ENCODE data around the gene DNAAF2.
A peak's percentile ranks its signal among the peaks of the same experiment; 100 is the strongest.
"Not testable (repeated sequence)": the region's sequence is repeated elsewhere in the genome, so short reads cannot be mapped to it uniquely, and the experiment has no call there.

DNAAF2 gene

DNA sequence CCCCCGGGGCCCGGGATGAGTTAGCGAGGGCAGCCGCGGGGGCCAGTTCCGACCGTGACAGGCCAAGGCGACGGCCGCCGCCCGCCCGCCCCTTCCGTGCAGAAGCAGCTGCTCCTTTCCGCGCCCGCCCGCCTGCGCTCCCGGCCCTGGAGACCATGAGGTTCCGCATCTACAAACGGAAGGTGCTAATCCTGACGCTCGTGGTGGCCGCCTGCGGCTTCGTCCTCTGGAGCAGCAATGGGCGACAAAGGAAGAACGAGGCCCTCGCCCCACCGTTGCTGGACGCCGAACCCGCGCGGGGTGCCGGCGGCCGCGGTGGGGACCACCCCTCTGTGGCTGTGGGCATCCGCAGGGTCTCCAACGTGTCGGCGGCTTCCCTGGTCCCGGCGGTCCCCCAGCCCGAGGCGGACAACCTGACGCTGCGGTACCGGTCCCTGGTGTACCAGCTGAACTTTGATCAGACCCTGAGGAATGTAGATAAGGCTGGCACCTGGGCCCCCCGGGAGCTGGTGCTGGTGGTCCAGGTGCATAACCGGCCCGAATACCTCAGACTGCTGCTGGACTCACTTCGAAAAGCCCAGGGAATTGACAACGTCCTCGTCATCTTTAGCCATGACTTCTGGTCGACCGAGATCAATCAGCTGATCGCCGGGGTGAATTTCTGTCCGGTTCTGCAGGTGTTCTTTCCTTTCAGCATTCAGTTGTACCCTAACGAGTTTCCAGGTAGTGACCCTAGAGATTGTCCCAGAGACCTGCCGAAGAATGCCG is 13.7 kb downstream of the DNAAF2 start:
- peak; percentile 72 for DNase-seq

- peak; percentile 98 for DNase-seq
These were observed 14.6 kb downstream of the DNAAF2 start, which contains the start of the genes MGAT2 and RPL36AL for GRCh38 chr14:49620182-49621113. MGAT2 (plus strand) TSS chr14:49620799; CDS start chr14:49621269, 470 bp downstream. RPL36AL (minus strand) TSS chr14:49620626; CDS start chr14:49619104, 1,522 bp downstream.

DNA sequence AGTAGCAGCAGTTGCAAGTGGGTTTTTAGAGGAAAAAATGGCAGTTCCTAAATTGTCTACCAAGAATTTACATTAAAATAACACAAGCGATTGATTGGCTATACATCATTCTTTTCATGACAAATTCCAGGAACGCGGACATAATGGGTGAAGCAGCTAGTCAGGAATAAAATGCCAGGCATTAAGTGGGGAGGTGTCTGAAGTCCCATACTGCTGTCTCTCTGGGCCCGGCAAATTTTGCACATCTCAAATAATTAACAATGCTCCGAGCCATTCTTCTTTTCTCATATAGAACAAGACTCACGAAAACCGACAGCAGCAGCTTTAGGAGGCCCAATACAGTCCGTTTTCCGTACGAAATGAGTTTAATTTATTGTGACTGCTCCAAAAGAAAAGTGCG is 15.3 kb downstream of the DNAAF2 start:
- no peak for DNase-seq

GRCh38 chr14:49619273-49619672 is 15.8 kb downstream of the DNAAF2 start:
- DNase-seq = not testable (repeated sequence)

DNA sequence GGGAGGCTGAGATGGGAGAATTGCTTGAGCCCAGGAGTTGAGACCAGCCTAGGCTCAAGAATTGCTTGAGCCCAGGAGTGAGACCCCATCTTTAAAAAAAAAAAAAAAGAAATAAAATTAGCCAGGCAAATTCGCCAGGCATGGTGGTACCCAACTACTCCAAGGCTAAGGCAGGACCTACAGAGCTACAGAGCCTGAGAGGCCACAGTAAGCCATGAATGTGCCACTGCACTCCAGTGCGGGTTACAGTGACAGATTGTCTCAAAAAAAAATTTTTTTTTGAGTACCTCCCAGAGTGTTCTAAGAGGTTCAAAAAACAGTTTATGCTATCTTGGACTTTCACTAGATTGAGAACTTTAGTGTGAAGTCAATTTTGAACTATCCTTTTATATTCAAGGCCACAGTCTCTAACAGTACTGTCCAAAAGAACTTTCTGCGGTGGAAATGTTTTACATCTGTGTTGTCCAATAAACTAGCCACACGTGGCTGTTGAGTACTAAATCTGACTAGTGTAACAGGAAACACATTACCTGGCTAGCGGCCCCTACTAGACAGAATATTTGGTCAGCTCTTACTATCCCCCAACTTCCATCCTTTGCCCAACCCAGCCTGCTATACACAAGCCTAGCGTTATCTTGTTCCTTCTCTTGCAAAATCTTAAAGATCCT is 17.1 kb downstream of the DNAAF2 start:
- no peak for DNase-seq

DNA sequence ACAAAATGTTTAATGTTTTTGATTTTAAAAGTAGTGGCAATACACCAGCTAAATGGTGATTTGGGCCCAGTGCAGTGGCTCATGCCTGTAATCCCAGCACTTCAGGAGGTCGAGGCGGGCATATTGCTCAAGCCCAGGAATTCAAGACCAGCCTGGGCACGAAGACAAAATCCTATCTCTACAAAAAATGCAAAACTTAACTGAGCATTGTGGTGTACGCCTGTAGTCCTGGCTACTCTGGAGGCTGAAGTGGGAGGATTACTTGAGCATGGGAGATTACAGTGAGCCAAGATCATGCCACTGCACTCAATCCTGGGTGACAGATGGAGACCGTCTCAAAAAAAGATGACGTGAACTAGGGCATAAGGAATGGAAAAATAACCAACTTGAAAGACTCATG is 19.3 kb downstream of the DNAAF2 start:
- no peak for DNase-seq

GRCh38 chr14:49614196-49614595 is 20.8 kb downstream of the DNAAF2 start:
- no peak for DNase-seq

DNA sequence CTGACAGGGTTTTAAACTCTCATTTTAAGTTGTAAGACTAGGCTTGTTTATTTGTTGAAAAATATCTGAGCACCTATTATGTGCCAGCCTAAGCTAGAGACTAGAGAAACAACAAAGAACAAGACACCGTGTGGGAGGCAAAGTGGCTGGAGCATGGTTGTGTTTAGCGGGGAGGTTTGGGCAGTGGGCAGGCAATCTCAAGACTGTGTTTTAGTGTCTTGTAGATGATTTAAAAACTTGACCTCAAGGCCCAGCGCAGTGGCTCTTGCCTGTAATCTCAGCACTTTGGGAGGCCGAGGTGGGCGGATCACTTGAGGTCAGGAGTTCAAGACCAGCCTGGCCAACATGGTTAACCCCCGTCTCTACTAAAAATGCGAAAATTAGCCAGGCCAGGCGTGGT is 22.4 kb downstream of the DNAAF2 start:
- DNase-seq = no peak

- DNase-seq = no peak
These were observed 22.8 kb downstream of the DNAAF2 start for GRCh38 chr14:49612251-49612650.

DNA sequence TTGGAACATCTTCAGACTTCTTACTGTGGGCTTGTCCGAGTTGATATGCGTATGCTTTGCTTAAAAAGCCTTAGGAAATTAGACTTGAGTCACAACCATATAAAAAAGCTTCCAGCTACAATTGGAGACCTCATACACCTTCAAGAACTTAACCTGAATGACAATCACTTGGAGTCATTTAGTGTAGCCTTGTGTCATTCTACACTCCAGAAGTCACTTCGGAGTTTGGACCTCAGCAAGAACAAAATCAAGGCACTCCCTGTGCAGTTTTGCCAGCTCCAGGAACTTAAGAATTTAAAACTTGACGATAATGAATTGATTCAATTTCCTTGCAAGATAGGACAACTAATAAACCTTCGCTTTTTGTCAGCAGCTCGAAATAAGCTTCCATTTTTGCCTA is 27.5 kb downstream of the DNAAF2 start:
- no peak for DNase-seq

DNA sequence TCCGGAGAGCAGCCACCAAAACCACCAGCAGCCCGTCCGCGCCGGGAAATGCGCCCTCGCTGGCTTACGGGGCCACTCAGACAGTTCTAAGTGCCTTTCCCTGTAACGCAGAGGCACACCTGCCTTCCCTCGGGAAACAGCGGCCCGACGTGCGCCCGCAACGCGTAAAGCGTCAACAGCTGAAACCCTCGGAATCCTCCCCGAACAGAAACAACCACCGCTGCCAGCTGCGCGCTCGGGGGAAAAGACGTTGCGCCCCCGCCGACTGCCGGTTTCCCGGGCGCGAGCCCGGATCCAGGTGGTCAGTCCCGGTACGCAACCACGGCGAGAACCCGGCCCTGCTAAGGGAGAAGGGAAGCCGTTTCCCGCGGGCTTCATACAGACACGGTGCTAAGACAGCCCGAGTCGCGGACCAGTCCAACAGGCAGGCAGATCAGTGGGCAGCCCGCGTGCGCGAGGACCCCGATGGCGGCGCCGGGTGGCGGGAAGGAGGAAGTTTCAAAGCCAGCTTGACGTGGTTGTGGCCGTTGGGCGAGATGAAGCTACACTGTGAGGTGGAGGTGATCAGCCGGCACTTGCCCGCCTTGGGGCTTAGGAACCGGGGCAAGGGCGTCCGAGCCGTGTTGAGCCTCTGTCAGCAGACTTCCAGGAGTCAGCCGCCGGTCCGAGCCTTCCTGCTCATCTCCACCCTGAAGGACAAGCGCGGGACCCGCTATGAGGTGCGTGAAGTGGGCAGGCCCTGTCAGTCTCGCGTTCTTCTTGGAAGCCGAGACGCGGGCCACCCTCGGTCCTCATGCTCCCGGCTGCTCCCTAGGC is 36.4 kb downstream of the DNAAF2 start, which contains the start of gene LRR1:
TSS of gene LRR1 (plus strand) at position 456 of the 816 bp plus-strand sequence. CDS start at position 537, 81 bp downstream.
- DNase-seq = peak; percentile 85

GRCh38 chr14:49598189-49598484 is 36.9 kb downstream of the DNAAF2 start:
- DNase-seq = peak; percentile 57

DNA sequence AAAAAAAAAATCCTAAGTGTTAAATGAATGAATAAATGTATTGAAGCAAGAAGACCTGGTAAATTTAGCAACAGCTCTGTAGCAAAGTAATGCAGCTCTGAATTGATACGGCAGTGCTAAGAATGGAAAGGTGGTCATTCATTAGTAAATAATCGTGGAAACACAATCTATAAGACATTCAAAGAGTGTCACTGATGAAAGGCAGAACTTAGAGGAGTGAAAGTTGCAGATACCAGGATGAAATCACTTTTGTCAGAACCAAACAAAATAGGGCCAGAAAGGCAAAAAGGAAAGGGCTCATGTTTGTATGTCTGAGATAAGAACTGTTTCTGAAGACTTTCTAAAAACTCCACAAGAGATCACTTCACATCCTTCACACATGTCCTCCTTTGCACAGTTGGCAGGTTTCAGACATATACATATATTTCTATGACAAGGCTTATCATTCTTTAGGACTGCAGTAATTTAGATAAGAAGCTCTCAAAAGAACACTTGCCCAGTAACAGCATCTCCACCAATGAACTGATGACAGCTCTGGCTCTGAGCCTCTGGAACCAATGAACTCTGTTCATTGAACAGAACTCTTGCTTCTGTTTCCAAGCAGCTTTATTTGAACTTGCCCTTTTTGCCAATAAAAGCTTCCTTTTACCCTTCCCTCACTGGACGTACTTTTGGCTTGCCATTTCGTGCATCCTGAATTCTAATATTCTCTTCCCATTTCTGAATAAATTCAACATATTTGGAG is 40.5 kb downstream of the DNAAF2 start:
- DNase-seq = no peak

- DNase-seq = no peak
These were observed 42.0 kb downstream of the DNAAF2 start for GRCh38 chr14:49593016-49593415.

DNA sequence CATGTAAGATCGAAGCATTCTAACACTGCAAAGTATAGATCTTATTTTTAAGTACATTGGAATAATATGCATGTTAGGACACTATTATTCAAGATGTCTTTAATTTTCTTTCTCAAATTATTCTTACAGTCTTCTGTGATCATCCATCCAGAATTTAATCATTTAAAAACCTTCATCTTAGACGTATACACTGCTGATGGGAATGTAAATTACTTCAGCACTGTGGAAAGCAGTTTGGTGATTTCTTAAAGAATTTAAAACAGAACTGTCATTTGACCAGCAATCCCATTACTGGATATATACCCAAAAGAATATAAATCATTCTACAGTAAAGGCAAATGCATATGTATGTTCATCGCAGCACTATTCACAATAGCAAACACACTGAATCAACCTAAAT is 45.7 kb downstream of the DNAAF2 start:
- no peak for DNase-seq

GRCh38 chr14:49586673-49587460 is 48.2 kb downstream of the DNAAF2 start:
- DNase-seq = peak; percentile 48

- peak; percentile 99 for DNase-seq
These were observed 49.0 kb downstream of the DNAAF2 start, which contains the start of gene RPS29 for GRCh38 chr14:49585803-49586672. RPS29 (minus strand) TSS chr14:49586380; CDS start chr14:49586346, 34 bp downstream.

GRCh38 chr14:49584981-49585640 is 49.9 kb downstream of the DNAAF2 start:
- not testable (repeated sequence) for DNase-seq

- DNase-seq = no peak
These were observed 51.0 kb downstream of the DNAAF2 start for GRCh38 chr14:49584058-49584457.

Measured in NCI-H1092 (cell line).